ENCODE measurements around the gene CPE. TPM values are rescaled to one million over a fixed set of nuclear protein-coding genes. Genes with fewer than 3 reads are reported as not detected.

CPE gene
- total RNA-seq, 2 experiments from 2014 or later: not detected

DNA sequence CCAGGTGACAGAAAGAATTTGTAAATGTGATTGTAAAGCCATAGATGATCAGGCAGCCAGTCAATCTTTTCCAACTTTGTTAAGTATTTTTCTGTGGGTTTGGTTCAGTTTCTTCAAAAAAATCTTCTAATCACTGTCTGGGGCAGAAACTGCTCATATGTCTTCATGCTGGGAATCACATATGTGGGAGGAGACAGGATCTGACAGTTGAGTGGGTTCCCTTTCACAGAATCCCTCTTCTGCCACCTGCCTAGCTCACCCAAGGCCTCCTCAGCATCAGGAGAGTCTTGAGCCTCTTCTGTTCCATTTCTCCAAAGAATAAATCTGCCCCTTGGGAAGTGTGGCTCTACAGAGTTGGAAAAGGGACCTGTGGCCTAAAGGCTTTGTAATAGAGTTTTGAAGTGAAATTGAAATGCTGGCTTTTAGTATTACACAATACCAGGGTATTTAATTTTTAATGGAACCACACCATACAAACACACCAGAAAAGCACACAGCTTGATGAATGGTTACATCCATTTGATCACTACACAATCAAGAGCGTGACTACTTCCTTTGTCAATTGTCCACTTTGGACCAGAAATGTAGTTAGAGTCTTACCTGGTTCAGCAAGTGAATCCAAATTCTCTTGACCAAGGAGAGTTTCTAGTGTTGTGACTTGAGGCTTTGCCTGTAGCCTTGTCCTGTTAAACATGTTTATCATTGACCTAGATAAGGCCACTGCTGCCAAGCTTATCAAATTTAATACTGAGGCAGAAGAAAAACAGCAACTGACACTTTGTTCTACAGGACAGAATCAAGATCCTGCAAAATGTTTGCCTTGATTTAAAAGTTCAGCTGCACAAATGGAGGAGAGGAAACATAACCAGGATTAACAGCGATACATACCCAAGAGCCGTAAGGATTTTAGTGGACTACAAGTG is 30.9 kb upstream of the CPE start:
- ATAC-seq: no peak
- peaks cover under 1% of the 10 kb centered on the region for H3K27me3 Mint-ChIP-seq
- H3K27ac Mint-ChIP-seq: no peak overlapping the region
- peaks cover 2% of the 10 kb centered on the region for H3K36me3 Mint-ChIP-seq
- CTCF ChIA-PET: interaction anchor here (1.3 to 4.8 kb wide), 4 partner anchors 9 to 217 kb away, joined by 3 to 19 read pairs (median 6); no protein-coding TSS in a partner anchor
- peaks cover 3% of the 10 kb centered on the region for H3K4me1 Mint-ChIP-seq
- H3K9me3 Mint-ChIP-seq (ENCODE audit: low read depth): no peaks in the 10 kb centered on the region
- no peak overlapping the region for H3K4me3 Mint-ChIP-seq
- DNase-seq: no peak

- H3K9me3 Mint-ChIP-seq (ENCODE audit: low read depth): no peaks in the 10 kb centered on the region
- peaks cover 20% of the 10 kb centered on the region for H3K27me3 Mint-ChIP-seq
- ATAC-seq (no peak), DNase-seq (no peak)
- H3K36me3 Mint-ChIP-seq: no peaks in the 10 kb centered on the region
- CTCF ChIA-PET: interaction anchor here (1.0 to 4.8 kb wide), 5 partner anchors 8 to 221 kb away, joined by 3 to 19 read pairs (median 3); no protein-coding TSS in a partner anchor
- no peak overlapping the region for H3K4me3 Mint-ChIP-seq
- peaks cover 1% of the 10 kb centered on the region for H3K4me1 Mint-ChIP-seq
- H3K27ac Mint-ChIP-seq: no peak overlapping the region
These were observed 27.3 kb upstream of the CPE start for GRCh38 chr4:165351359-165352130.

- peak; percentile 58 for ATAC-seq
- H3K27me3 Mint-ChIP-seq: peaks cover 43% of the 10 kb centered on the region
- no peak overlapping the region for H3K4me3 Mint-ChIP-seq
- DNase-seq: no peak
- no peak overlapping the region for H3K27ac Mint-ChIP-seq
- no peaks in the 10 kb centered on the region for H3K36me3 Mint-ChIP-seq
- H3K4me1 Mint-ChIP-seq: peaks cover 1% of the 10 kb centered on the region
- no peaks in the 10 kb centered on the region for H3K9me3 Mint-ChIP-seq (ENCODE audit: low read depth)
- CTCF ChIA-PET: interaction anchor here (1.0 to 1.3 kb wide), 4 partner anchors 32 to 229 kb away, joined by 3 to 4 read pairs (median 3); no protein-coding TSS in a partner anchor
These were observed 22.9 kb upstream of the CPE start for GRCh38 chr4:165355900-165356300.

DNA sequence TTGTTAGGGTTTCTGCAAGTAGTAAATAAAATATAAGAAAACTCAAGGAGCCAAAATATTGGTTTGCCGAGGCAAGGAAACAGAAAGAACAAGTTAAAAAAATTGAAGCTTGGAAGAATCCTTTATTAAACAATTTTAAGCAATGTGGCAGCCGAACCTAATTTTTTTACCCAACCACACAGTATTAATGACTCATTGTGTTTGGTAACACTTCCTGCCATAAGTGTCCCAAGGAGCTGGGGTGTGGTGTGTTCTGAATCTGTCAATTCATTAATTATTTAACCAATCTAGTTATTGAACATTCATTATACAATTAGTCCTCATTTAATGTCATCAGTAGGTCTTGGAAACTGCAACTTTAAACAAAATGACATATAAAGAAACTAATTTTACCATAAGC is 19.3 kb upstream of the CPE start:
- H3K4me1 Mint-ChIP-seq: peaks cover 1% of the 10 kb centered on the region
- H3K9me3 Mint-ChIP-seq (ENCODE audit: low read depth): no peaks in the 10 kb centered on the region
- peaks cover 43% of the 10 kb centered on the region for H3K27me3 Mint-ChIP-seq
- H3K4me3 Mint-ChIP-seq: no peak overlapping the region
- no peaks in the 10 kb centered on the region for H3K36me3 Mint-ChIP-seq
- ATAC-seq (no peak), DNase-seq (no peak)
- CTCF ChIA-PET: interaction anchor here (1.1 to 1.2 kb wide), 2 partner anchors 9 to 228 kb away, joined by 4 to 5 read pairs; no protein-coding TSS in a partner anchor
- H3K27ac Mint-ChIP-seq: no peak overlapping the region

- Mint-ChIP-seq H3K27me3 (peaks cover 43% of the 10 kb centered on the region), H3K9me3 (ENCODE audit: low read depth) (no peaks in the 10 kb centered on the region), H3K4me1 (peaks cover 1% of the 10 kb centered on the region), H3K36me3 (no peaks in the 10 kb centered on the region), H3K27ac (no peak overlapping the region), H3K4me3 (no peak overlapping the region)
- CTCF ChIA-PET: interaction anchor here (1.1 to 1.2 kb wide), 2 partner anchors 9 to 229 kb away, joined by 4 to 5 read pairs; no protein-coding TSS in a partner anchor
- ATAC-seq (no peak), DNase-seq (no peak)
These were observed 18.6 kb upstream of the CPE start for GRCh38 chr4:165360041-165360695.

DNA sequence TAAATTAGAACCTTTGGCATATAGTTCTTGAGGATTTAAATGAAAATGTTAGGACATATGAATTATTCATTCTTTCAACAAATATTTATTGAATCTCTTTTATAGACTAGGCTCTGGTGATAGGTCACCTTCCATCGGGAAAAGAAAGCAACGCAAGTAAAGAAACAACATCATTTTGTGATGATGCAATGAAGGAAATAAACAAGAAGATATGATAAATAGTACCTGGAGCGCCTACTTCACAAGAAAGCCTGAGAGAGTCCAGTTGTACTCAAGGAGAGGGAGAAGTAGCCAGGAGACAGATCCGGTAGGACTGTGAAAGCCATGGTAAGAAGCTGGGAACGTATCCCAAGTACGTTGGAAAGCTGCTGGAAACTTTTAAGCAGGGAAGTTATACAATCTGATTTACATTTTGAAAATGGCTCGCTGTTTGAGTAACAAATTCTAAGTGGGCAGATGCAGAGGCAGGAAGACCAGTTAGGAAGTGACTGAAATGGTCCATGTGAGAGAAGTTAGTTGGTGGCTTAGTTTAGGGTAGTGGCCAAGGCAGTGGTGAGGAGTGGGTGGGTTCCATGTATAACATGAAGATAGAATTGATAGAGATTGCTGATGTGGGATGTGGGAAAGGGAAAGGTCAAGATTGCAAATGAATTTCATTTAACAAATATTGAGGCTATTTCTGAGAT is 17.7 kb upstream of the CPE start:
- Mint-ChIP-seq H3K4me3 (no peak overlapping the region), H3K27ac (no peak overlapping the region), H3K36me3 (no peaks in the 10 kb centered on the region), H3K9me3 (ENCODE audit: low read depth) (no peaks in the 10 kb centered on the region), H3K4me1 (peaks cover under 1% of the 10 kb centered on the region), H3K27me3 (peaks cover 33% of the 10 kb centered on the region)
- no peak for DNase-seq
- no peak for ATAC-seq
- CTCF ChIA-PET: no interaction called here

DNA sequence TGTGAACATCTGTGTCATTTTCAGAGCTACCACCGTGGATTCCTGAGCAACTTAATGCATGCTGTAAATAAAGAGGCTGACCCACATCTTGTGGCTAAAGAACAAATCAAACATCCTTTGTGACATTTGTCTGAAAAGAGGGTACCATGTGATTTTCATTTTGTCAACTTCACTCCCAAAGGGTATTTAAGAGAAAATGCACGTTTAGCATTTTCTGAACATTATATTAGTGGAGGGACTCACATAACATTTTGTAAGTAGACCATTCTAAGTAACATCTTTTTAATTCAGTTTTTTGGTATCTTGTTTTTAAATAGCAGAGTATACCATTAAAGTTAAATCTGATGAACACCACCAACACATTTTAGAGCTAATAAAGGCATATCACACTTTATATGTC is 17.0 kb upstream of the CPE start:
- no peaks in the 10 kb centered on the region for H3K9me3 Mint-ChIP-seq (ENCODE audit: low read depth)
- CTCF ChIA-PET: interaction anchor here (0.7 kb wide), 1 partner anchor 10 kb away, joined by 3 read pairs; no protein-coding TSS in a partner anchor
- no peaks in the 10 kb centered on the region for H3K4me1 Mint-ChIP-seq
- peaks cover 32% of the 10 kb centered on the region for H3K27me3 Mint-ChIP-seq
- no peak for ATAC-seq
- H3K4me3 Mint-ChIP-seq: no peak overlapping the region
- no peak for DNase-seq
- H3K27ac Mint-ChIP-seq: no peak overlapping the region
- H3K36me3 Mint-ChIP-seq: no peaks in the 10 kb centered on the region

DNA sequence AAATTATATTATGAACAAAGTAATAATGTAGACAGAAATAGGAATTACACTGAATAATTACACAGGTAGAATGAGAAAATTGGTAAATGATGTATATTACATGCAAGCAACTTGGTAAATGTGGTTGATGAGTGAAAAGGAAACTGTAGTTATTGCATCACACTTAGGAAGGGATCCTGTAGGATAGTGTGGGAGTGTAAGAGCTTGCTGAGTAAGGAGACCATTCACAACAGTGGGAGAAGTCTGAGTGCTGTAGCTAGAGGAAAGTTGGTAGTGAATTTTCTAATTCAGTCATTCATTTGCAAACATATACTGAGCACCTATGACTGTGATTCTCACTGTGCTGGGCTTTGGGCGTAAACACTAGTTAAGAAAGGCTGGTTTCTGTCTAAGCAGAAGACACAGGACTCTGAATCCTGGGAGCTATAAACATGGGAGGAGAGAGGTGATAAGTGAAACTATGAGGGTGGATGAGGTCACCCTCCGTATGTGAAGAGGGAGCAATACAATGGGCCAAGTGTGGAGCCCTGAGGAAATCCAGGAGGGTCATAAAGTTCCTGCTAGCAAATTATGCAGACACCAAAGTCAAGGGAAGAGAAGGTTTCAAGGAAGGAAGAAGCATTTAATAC is 14.2 kb upstream of the CPE start:
- ATAC-seq (no peak), DNase-seq (no peak)
- Mint-ChIP-seq H3K4me1 (no peaks in the 10 kb centered on the region), H3K36me3 (no peaks in the 10 kb centered on the region), H3K27me3 (peaks cover 20% of the 10 kb centered on the region), H3K27ac (no peak overlapping the region), H3K4me3 (no peak overlapping the region), H3K9me3 (ENCODE audit: low read depth) (no peaks in the 10 kb centered on the region)
- CTCF ChIA-PET: interaction anchor here (0.5 kb wide), 1 partner anchor 267 kb away, joined by 3 read pairs; no protein-coding TSS in a partner anchor

GRCh38 chr4:165367040-165367439 is 11.8 kb upstream of the CPE start:
- CTCF ChIA-PET: no interaction called here
- H3K27ac Mint-ChIP-seq: no peak overlapping the region
- no peaks in the 10 kb centered on the region for H3K36me3 Mint-ChIP-seq
- H3K27me3 Mint-ChIP-seq: peaks cover 6% of the 10 kb centered on the region
- ATAC-seq: no peak
- no peak for DNase-seq
- no peak overlapping the region for H3K4me3 Mint-ChIP-seq
- H3K4me1 Mint-ChIP-seq: no peaks in the 10 kb centered on the region
- H3K9me3 Mint-ChIP-seq (ENCODE audit: low read depth): no peaks in the 10 kb centered on the region

GRCh38 chr4:165368114-165368513 is 10.7 kb upstream of the CPE start:
- ATAC-seq (no peak), DNase-seq (no peak)
- CTCF ChIA-PET: no interaction called here
- Mint-ChIP-seq H3K4me3 (no peak overlapping the region), H3K36me3 (no peaks in the 10 kb centered on the region), H3K27me3 (peaks cover 10% of the 10 kb centered on the region), H3K9me3 (ENCODE audit: low read depth) (no peaks in the 10 kb centered on the region), H3K27ac (no peak overlapping the region), H3K4me1 (no peaks in the 10 kb centered on the region)

GRCh38 chr4:165368567-165368966 is 10.2 kb upstream of the CPE start:
- DNase-seq (no peak), ATAC-seq (no peak)
- Mint-ChIP-seq H3K4me1 (no peaks in the 10 kb centered on the region), H3K4me3 (no peak overlapping the region), H3K27me3 (peaks cover 13% of the 10 kb centered on the region), H3K9me3 (ENCODE audit: low read depth) (no peaks in the 10 kb centered on the region), H3K27ac (no peak overlapping the region), H3K36me3 (no peaks in the 10 kb centered on the region)
- CTCF ChIA-PET: no interaction called here

GRCh38 chr4:165369522-165369921 is 9.3 kb upstream of the CPE start:
- H3K36me3 Mint-ChIP-seq: no peaks in the 10 kb centered on the region
- CTCF ChIA-PET: no interaction called here
- no peak overlapping the region for H3K4me3 Mint-ChIP-seq
- H3K4me1 Mint-ChIP-seq: no peaks in the 10 kb centered on the region
- no peaks in the 10 kb centered on the region for H3K9me3 Mint-ChIP-seq (ENCODE audit: low read depth)
- H3K27me3 Mint-ChIP-seq: peaks cover 21% of the 10 kb centered on the region
- no peak for DNase-seq
- H3K27ac Mint-ChIP-seq: no peak overlapping the region
- ATAC-seq: no peak
